Ecto neural progenitor cell (in vitro differentiated cells): ENCODE results near the gene PLPP3.
A peak's percentile ranks its signal among the peaks of the same experiment; 100 is the strongest.

Experiments used
- DNase-seq: peaks from one replicate; pipeline ENCODE4 v3.0.0-alpha.2; 2018; ENCODE audit warnings: low spot score

PLPP3 gene

GRCh38 chr1:56496821-56497772 is 82.3 kb downstream of the PLPP3 start:
- DNase-seq: no peak

- DNase-seq: no peak
These were observed 83.2 kb downstream of the PLPP3 start for GRCh38 chr1:56496158-56496557.

DNA sequence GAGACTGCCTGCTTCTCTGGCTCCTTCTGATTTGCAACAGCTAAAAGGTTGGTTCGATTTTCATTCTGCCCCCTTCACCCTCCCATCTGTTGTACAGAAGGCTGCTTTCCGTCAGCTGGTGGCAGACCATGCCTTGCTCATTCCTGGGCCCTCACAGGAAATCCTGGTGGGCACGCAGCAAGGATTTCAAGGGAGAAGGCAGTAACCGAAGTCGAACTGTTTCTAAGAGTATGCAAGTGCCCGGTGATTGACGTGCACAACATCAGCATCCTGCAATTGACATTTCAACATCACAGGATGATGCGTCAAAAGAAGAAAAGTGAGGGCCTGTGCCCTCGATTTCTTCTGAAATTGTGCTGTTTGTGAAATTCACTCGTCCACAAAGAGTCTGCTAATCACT is 83.8 kb downstream of the PLPP3 start:
- no peak for DNase-seq

GRCh38 chr1:56494306-56494705 is 85.1 kb downstream of the PLPP3 start:
- DNase-seq: no peak

DNA sequence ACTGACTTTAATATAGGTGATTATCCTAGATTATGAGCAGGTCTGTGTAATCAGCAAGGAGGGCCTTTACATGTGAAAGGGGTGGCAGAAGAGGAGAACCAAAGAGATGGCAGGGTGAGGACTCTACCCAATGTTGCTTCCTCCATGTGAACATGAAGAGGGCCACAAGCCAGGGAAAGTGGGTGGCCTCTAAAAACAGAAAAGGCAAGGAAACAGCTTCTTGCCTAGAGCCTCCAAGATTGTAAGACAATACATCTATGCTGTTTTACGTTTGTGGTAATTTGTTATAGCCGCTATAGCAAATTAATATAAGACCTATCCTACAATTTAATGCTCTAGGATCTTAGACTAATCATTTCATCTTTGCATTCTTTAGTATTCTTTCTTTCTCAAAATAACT is 85.5 kb downstream of the PLPP3 start:
- DNase-seq: no peak

DNA sequence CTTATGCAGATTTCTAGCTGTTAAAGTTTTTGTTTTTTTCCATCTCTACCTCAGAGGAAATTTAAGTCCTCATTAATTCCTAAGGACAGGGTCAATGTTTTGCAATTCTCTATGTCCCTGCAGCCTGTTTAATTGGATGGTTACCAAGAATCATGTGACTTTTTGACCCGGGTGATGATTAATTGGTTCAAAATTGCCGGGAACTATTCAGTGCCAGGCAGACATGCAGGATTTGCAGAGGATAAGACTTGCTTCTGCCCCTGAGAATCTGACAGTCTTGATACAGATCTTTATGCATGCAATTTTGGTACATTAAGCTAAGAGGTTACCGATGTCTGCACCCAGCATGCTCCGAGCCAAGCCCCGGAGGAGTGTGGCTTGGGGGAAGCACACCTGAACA is 87.9 kb downstream of the PLPP3 start:
- DNase-seq: no peak

DNA sequence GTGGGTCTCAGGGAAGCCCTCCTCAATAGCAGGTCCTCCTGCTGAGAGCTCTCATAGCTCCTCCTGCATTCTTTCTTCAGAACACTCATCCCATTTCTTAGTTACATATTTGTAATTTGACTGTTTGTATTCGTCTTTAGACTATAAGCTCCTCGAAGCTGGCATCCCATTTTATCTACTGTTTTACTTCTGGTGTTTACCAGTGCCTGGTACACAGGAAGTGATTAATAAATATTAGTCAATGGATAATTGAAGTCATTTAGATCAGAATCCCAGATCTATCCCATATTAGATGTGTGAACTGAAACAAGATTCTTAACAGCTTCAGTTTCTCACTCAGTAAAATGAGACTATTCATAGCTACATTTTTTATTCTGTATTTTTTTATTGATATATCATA is 88.7 kb downstream of the PLPP3 start:
- DNase-seq: no peak

DNA sequence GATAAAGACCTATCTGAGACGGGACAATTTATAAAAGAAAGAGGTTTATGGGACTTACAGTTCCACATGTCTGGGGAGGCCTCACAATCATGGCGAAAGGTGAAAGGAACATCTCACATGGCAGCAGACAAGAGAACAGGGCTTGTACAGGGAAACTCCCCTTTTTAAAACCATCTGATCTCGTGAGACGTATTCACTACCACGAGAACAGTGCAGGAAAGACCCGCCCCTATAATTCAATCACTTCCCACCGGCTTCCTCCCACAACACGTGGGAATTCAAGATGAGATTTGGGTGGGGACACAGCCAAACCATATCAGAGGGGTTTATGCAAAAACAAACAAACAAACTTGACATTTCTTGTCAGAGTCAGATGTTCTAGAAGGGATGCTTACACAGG is 89.7 kb downstream of the PLPP3 start:
- no peak for DNase-seq

DNA sequence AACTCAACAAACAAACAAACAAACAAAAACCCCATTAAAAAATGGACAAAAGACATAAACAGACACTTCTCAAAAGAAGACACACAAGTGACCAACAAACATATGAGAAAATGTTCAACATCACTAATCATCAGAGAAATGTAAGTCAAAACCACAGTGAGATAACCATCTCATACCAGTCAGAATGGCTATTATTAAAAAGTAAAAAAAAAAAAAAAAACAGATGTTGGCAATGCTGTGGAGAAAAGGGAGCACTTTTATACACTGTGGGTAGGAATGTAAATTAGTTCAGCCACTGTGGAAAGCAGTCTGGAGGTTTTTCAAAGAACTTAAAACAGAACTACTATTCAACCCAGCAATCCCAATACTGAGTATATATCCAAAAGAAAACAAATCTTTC is 94.7 kb downstream of the PLPP3 start:
- DNase-seq: no peak

DNA sequence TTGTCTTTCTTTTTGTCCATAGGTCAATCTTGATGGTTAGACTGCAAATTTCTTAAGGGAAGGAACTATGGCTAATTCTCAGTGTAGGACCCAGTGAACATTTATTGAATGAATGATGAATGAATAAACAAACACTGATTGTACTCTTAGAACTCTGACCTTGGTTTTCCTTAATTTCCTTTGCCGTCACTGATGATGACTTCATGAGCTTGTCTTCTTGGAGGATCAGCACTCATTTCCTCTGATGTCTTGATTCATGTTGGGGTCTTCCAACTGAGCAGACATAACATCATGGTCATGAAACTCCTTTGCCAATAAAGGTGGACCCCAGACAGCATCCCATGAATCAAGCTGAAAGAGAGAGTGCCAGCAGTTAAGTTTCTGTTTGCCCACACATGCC is 96.3 kb downstream of the PLPP3 start:
- DNase-seq: no peak

DNA sequence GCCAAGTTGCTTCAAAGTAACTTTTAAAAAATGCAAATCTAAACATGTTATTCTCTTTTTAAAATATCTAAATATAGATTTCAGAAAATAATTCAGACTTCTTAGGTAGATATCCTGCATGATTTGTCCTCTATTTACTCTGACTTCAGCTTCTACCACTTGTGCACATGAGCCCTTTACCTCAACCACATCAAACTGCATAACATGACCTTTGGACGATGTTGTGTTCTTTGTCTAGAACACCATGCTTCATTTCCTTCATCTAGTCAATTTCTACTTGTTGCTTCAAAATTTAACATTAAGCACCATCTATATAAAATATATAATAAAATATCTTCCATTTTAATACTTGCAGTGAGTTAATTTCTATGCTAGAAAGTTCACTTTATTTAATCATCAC is 96.9 kb downstream of the PLPP3 start:
- DNase-seq: no peak

- no peak for DNase-seq
These were observed 98.1 kb downstream of the PLPP3 start for GRCh38 chr1:56481140-56481694.

DNA sequence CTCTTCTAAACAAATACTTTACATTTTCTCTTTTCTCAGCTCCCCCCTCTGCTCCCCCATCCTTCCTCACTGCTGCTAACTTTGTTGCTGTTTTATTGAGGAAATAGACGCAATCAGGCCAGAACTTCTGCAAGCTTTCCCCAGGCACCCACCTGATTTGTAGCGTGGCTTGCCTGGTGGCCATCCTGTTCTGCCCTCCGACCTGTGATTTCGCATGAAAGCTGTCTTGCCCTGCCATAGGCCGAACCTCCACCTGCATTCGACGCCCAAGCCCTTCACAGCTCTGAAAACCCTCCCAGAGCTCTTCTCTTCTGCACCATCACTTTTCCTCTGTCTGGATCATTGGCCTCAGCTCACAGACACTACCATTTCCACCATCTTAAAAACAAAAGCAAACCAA is 100.6 kb downstream of the PLPP3 start:
- DNase-seq: no peak

GRCh38 chr1:56477164-56478111 is 101.9 kb downstream of the PLPP3 start:
- DNase-seq: peak; percentile 77

DNA sequence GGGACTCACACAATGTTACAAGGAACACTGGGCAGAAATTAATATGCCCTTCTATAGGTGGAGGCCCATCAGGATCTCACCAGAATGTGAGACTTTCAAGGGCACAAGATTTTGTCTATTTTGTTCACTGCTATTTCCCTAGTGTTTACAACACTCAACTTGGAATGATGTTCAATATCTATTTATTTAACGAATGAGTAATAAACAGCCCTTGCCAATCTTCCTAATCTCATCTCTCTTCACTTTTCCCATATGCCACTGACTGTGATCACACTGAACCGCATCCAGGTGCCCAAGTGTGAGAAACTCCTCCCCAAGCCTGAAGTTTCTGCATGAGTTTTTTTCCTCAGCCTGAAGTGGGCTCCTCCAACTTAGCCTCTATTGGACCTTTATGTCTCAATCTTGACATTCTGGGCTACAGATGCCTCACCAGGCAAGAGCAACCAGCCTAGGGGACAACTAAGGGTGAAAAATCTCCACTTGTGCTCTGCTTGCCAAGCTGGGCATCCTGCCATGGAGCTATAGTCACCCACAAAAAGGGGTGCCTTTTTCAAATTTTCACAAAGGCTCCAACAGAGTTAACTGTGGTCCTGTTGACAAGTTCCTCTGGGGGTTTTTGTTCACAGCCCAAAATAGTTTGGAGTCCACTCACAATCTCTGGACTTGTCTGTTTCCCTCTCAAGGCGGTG is 105.6 kb downstream of the PLPP3 start:
- no peak for DNase-seq

GRCh38 chr1:56472860-56473259 is 106.5 kb downstream of the PLPP3 start:
- DNase-seq: no peak

DNA sequence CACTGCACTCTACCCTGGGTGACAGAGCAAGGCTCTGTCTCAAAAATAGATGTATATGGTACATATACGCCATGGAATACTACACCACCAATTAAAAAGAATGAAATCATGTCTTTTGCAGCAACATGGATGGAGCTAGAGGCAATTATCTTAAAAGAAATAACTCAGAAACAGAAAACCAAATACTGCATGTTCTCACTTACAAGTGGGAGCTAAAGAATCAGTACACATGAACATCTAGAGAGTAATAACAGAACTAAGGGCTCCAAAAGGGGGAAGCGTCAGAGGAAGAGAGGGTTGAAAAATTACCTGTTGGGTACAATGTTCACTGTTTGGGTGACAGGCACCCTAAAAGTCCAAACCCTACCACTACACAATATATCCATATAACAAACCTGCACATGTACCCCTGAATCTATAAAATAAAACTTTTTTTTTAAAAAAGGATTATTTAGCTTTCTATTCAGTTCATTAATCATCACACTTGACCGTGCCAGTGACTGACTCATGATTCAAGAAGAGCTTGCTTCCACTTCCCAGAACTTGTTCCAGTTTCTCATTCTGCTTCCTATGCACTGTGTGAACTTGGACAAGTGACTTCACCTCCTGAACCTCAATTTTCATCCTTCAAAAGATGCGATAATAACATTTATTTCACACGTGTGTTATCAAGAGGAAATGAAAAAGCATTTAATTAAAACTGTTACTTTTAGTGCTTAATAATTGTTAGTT is 109.6 kb downstream of the PLPP3 start:
- no peak for DNase-seq

GRCh38 chr1:56468518-56468917 is 110.8 kb downstream of the PLPP3 start:
- DNase-seq: no peak

GRCh38 chr1:56466538-56466937 is 112.8 kb downstream of the PLPP3 start:
- no peak for DNase-seq

DNA sequence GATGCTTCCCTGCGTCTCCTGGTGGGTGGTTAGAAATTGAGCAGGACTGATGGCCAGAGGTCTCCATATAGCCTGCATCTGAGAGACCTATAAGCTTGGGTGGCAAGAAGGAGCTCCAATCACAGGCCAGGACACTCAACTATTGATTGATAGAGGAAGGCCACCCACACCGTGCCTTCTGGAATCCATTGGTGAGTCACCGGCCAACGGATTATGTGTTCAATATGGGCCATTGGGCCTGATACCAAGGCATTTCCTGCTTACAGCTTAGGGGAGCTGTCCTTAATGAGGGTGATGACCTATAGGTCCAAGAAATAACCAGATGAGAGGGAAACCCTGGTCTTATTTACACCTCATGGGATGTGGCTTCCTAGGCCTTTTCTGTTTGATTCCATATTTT is 115.1 kb downstream of the PLPP3 start:
- no peak for DNase-seq

DNA sequence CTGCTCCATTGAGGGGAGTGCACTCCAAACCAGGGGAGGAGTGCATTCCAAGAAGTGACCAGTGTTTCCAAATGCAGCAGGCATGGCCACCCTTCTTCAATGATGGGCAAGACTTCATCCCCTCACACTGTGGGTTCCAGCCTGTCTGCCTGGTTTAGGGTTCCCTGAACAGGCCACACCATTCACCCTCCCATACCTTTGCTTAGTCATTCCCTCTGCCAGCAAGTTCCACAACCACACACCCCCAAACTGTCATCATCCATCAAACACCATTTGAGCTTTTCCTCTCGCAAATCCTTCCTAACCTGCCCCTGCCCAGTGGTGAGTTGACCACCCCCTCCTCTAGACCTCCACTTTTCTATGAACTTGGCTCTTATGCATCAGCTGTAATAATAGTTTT is 116.0 kb downstream of the PLPP3 start:
- DNase-seq: no peak
